Endodermal cell (in vitro differentiated cells): ENCODE results near the gene TMBIM1. TPM values are rescaled to one million over a fixed set of nuclear protein-coding genes. Genes with fewer than 3 reads are reported as not detected.

Experiments
- DNase-seq: peaks from one replicate; pipeline ENCODE4 v3.0.0-alpha.2; 2017
- H3K27ac ChIP-seq: 2 replicates; pipeline ENCODE4 v1.5.1; 2013; ENCODE audit warnings: mild to moderate bottlenecking, low read depth, low read length, moderate library complexity
- H3K27me3 ChIP-seq: 2 replicates; pipeline ENCODE4 v1.6.1; 2013; ENCODE audit warnings: mild to moderate bottlenecking, low read length, moderate library complexity; ENCODE audit not compliant: insufficient read depth, control insufficient read depth, poor library complexity, severe bottlenecking
- H3K36me3 ChIP-seq: 2 replicates; pipeline ENCODE4 v1.7.0; 2013; ENCODE audit warnings: mild to moderate bottlenecking, low read length, moderate library complexity; ENCODE audit not compliant: control insufficient read depth, insufficient read depth
- H3K4me1 ChIP-seq: one replicate; pipeline ENCODE4 v1.7.0; 2013; ENCODE audit warnings: low read length; ENCODE audit not compliant: control insufficient read depth, insufficient read depth
- H3K4me3 ChIP-seq: 2 replicates; pipeline ENCODE4 v1.5.1; 2013; ENCODE audit warnings: mild to moderate bottlenecking, low read length, moderate library complexity
- H3K9ac ChIP-seq: 2 replicates; pipeline ENCODE4 v1.6.1; 2013; ENCODE audit warnings: mild to moderate bottlenecking, low read length, moderate library complexity; ENCODE audit not compliant: poor library complexity, severe bottlenecking; ENCODE audit errors: extremely low read depth
- H3K9me3 ChIP-seq: 2 replicates; pipeline ENCODE4 v1.6.1; 2013; ENCODE audit warnings: mild to moderate bottlenecking, low read length, moderate library complexity; ENCODE audit not compliant: control insufficient read depth
- H3K27ac Mint-ChIP-seq: 2 replicates; pipeline ENCODE4 v1.8.0; 2020; ENCODE audit warnings: mixed read lengths
- H3K27me3 Mint-ChIP-seq: 2 replicates; pipeline ENCODE4 v1.8.0; 2021; ENCODE audit warnings: mild to moderate bottlenecking, mixed read lengths; ENCODE audit not compliant: insufficient read depth
- H3K36me3 Mint-ChIP-seq: 2 replicates; pipeline ENCODE4 v1.8.0; 2020; ENCODE audit warnings: low read depth, mixed read lengths
- H3K4me1 Mint-ChIP-seq: 2 replicates; pipeline ENCODE4 v1.8.0; 2020; ENCODE audit warnings: mixed read lengths
- H3K4me3 Mint-ChIP-seq: 2 replicates; pipeline ENCODE4 v1.8.0; 2020; ENCODE audit warnings: mild to moderate bottlenecking, moderate library complexity, mixed read lengths
- H3K9me3 Mint-ChIP-seq: 2 replicates; pipeline ENCODE4 v1.8.0; 2020; ENCODE audit warnings: mild to moderate bottlenecking, mixed read lengths
- WGBS, 2 experiments: methylation state at CpG; one replicate each; pipeline versions ENCODE4 v1.1.5 to v1.1.7; 2013; ENCODE audit warnings: missing lambda C conversion rate in 2 of 2, mixed read lengths in 1 of 2; ENCODE audit not compliant: insufficient coverage in 1 of 2, insufficient read length in 1 of 2; 5-methylcytosine and 5-hydroxymethylcytosine counted together
- total RNA-seq, 2 donors: library from RNA; stranded (reverse); fragmentation: NEBNext Ultra II Directional in 1 of 2; extraction: Animal tissue kit (Norgen Biotek cat#: 25700) in 1 of 2; gene quantifications; 2 replicates in 1 of 2; 3 replicates in 1 of 2; pipeline ENCODE4 v1.2.1, GENCODE V29; 2021
- TF ChIP-seq, protein P1 (sequence below): fragments of 200-600 bp; sonication (generic); conservative IDR thresholded peaks from 2 replicates; pipeline ENCODE4 v1.5.0; 2021; ENCODE audit warnings: antibody characterized with exemption, mild to moderate bottlenecking

Gene TMBIM1
- total RNA-seq, 2 donors from 2014 or later, result 50.7 to 53.8 TPM

DNA sequence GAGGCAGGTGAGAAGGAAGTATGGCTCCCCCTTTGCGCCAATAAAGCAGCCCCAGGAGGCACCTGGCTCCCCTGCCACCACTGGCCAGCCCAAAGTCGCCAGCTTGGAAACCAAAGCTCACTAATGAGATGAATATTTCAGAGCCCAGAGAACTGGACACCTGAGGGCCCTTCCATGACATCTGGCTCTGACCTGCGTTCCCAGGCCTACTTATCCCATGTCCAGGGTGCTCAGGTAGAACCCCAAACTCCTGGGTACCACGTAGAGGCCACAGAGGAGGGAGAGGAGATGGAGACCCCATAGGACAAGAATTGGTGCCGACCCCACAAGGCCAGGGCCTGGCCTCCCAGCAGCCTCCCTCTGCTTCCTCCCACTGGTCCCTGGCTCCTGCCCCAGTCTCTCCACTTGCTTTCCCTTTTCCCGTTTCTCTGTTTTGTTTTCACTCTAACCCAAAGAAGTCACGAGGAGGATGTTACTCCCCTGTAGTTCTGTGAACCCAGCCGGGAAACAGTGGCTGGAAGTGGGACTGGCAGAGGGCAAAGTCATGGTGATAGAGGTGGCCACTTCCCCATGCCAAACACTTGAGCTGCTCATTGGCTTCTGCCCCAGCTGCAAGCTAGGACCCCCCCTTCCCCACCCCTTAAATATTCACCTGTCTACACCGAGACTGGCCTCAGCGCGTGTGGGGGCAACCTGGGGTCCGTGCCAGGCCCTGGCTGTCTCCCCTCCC, 820 bp downstream of the TMBIM1 start:
- no peaks in the 10 kb centered on the region for H3K9me3 ChIP-seq
- 88 to 89% methylated on average over 7 to 12 of the region's 12 CpGs for WGBS, 2 experiments
- TF ChIP-seq, protein P1, sequence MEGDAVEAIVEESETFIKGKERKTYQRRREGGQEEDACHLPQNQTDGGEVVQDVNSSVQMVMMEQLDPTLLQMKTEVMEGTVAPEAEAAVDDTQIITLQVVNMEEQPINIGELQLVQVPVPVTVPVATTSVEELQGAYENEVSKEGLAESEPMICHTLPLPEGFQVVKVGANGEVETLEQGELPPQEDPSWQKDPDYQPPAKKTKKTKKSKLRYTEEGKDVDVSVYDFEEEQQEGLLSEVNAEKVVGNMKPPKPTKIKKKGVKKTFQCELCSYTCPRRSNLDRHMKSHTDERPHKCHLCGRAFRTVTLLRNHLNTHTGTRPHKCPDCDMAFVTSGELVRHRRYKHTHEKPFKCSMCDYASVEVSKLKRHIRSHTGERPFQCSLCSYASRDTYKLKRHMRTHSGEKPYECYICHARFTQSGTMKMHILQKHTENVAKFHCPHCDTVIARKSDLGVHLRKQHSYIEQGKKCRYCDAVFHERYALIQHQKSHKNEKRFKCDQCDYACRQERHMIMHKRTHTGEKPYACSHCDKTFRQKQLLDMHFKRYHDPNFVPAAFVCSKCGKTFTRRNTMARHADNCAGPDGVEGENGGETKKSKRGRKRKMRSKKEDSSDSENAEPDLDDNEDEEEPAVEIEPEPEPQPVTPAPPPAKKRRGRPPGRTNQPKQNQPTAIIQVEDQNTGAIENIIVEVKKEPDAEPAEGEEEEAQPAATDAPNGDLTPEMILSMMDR, result no peak
- peak overlapping the region; percentile 75 for H3K4me3 ChIP-seq
- Mint-ChIP-seq H3K9me3 (no peaks in the 10 kb centered on the region), H3K27me3 (no peaks in the 10 kb centered on the region), H3K36me3 (no peaks in the 10 kb centered on the region), H3K4me3 (peak overlapping the region; percentile 67), H3K27ac (peak overlapping the region; percentile 55), H3K4me1 (peaks cover 77% of the 10 kb centered on the region)
- H3K9ac ChIP-seq, result peak overlapping the region; percentile 22
- DNase-seq, result no peak
- H3K27me3 ChIP-seq, result no peaks in the 10 kb centered on the region
- H3K36me3 ChIP-seq, result no peaks in the 10 kb centered on the region
- H3K27ac ChIP-seq, result no peak overlapping the region
- peaks cover 24% of the 10 kb centered on the region for H3K4me1 ChIP-seq

- Histone ChIP-seq H3K9me3 (no peaks in the 10 kb centered on the region), H3K27ac (no peak overlapping the region), H3K9ac (no peak overlapping the region), H3K4me3 (peak overlapping the region; percentile 75), H3K27me3 (no peaks in the 10 kb centered on the region), H3K36me3 (no peaks in the 10 kb centered on the region), H3K4me1 (peaks cover 30% of the 10 kb centered on the region)
- H3K4me1 Mint-ChIP-seq, result peaks cover 78% of the 10 kb centered on the region
- H3K27ac Mint-ChIP-seq, result peak overlapping the region; percentile 78
- H3K27me3 Mint-ChIP-seq, result no peaks in the 10 kb centered on the region
- H3K9me3 Mint-ChIP-seq, result no peaks in the 10 kb centered on the region
- no peaks in the 10 kb centered on the region for H3K36me3 Mint-ChIP-seq
- TF ChIP-seq, protein P1, result no peak
- no peak for DNase-seq
- peak overlapping the region; percentile 67 for H3K4me3 Mint-ChIP-seq
- 74 to 82% methylated on average over 6 to 12 of the region's 12 CpGs for WGBS, 2 experiments
Measured at GRCh38 chr2:218290316-218291261, 1.7 kb downstream of the TMBIM1 start.

DNA sequence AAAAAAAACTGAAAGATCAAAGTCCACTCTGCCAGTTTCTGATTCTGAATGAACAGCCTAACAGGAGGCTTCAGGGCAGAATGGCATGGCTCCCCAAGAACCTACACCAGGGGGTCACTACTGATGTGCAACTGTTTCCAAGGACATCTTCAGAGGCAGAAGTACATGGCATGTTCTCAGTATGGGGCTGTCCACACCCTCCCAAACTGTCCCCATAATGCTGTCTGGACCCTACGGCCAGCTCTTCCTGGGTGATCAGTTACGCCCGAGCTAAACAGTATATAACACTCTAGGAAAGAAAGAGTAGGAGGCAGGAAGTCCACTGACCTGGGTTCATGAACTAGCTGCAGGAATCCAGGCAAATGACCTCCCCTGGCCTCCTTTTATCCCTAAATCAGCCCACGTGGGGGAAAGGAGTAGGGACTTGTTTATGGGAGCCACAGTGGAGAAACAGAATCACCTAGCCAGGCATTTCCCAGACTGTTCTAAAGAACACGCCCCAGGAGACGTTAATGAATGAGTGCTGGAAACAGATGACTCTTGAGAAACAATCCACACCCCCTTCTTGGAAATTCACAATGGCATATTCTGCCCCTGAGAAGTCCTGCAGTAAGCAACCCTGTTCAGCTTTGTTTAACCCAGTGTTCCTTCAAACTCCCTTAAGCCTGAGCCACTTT, 2.5 kb downstream of the TMBIM1 start:
- no peak overlapping the region for H3K27ac ChIP-seq
- no peaks in the 10 kb centered on the region for H3K9me3 ChIP-seq
- H3K36me3 ChIP-seq, result no peaks in the 10 kb centered on the region
- H3K27me3 ChIP-seq, result no peaks in the 10 kb centered on the region
- Mint-ChIP-seq H3K27me3 (no peaks in the 10 kb centered on the region), H3K4me3 (peak overlapping the region; percentile 67), H3K9me3 (no peaks in the 10 kb centered on the region), H3K27ac (peak overlapping the region; percentile 78), H3K4me1 (peaks cover 72% of the 10 kb centered on the region), H3K36me3 (no peaks in the 10 kb centered on the region)
- H3K4me1 ChIP-seq, result peaks cover 30% of the 10 kb centered on the region
- peak overlapping the region; percentile 75 for H3K4me3 ChIP-seq
- 72 to 75% methylated on average over 3 to 6 of the region's 6 CpGs for WGBS, 2 experiments
- TF ChIP-seq, protein P1, result no peak
- no peak for DNase-seq
- no peak overlapping the region for H3K9ac ChIP-seq
